ELF-1 (cell line): ENCODE measurements around the gene DPM3.
"Not testable (repeated sequence)": the region's sequence is repeated elsewhere in the genome, so short reads cannot be mapped to it uniquely, and the experiment has no call there.

Experiments
- DNase-seq: peaks from one replicate; pipeline ENCODE4 v3.0.0-alpha.2; 2016; ENCODE audit warnings: low read depth, low spot score

Gene DPM3

DNA sequence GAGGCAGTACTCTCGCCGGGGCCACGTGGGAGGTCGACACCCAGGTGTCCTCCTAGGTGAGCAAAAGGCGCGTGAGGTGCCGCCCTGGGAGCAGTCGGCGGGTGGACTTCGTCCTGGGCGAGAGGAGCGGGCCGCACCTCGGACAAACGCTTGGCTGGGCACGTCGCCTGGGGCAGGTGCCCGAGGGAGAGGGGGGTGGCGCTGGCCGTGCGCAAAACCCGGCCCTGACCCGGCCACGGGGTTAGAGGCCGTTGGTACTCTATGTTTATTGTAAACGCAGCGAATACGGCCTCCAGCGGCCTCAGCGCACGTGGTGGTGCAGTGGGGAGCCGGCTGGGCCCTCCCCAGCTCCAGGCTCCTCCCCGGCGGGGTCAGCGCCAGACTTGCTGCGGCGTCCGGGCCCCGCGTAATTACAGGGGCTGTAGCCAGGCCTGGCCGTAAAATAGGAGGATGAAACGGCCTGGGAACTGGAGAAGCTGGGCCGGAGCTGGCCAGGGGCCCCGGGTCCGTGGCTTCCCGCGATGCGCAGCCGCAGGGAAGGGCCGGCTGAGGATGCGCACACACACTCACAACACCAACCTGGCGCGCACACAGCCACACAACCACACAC, 14.3 kb downstream of the DPM3 start:
- peak; percentile 92 for DNase-seq

DNA sequence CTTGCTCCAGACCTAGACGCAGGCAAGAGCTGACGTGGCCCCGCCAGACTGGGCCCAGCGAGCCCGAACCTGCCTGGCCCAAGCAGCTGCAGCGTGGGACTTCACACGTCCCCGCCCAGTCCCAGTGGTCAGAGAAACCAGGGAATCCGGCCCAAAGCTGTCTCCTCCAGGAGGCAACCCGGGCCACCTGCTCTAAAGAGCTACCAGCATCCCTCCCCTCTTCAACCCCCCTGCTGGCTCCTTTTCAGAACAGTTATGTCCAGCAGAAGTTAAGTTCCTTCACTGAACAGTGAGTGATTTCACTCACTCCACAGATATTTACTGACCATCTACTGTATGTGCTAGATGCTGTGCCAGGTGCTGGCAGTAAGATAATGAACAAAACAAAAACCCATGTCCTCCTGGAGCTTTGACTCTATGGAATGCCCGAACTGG, 14.8 kb downstream of the DPM3 start:
- peak; percentile 61 for DNase-seq

GRCh38 chr1:155124503-155125463, 15.5 kb downstream of the DPM3 start:
- DNase-seq = peak; percentile 95

DNA sequence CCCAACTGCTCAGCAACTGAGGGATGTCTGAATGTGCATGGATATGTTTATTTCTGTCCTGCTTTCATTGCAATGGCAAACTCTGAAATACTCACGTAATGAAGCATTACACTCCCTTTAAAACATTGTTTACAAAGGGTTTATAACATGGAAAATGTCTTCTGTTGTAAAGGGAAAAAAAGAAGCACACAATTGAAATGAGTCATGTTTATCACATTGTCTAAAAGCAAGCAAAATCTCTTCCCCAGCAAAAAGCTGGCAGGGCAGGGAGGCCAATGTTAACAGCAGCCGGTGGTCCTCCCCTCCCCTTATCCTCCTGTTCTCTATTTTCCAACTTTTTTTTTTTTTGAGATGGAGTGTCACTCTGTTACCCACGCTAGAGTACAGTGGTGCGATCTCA, 16.5 kb downstream of the DPM3 start:
- no peak for DNase-seq

DNA sequence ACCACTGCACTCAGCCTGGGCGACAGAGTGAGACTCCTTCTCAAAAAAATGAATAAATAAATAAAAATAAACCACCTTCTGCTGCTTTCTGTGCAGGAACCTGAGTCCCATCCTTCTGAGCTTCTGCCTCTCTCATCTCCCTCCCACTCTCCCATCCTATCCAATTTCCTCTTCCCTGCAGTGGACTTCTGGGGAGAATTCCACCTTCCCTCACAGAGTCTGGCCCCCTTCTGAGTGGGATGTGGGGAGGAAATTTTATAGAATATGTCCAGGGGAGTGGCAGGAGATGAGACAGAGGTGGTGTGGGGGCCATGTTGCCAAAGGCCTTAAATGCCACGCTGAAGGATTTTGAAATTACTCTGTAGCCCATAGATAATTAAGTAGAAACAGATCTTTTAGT, 18.0 kb downstream of the DPM3 start:
- DNase-seq = no peak

DNA sequence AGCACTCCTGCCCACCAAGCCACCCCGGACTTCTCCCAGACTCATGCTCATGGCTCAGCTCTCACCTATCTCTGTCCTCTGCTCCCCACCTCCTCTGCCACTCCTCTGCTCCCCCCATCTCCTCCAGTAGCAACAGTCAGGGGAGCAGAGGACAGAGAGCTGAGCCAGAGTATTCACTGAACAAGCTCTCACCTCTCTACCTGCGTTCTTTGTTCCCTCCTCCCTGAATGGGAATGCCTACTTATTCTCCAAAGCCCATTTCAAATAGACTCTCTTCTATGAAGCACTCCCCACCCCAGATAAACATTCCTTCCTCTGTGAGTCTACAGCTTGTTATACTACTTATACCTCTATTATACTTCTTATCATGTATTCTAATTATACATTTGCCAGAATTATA, 19.1 kb downstream of the DPM3 start:
- DNase-seq = no peak

DNA sequence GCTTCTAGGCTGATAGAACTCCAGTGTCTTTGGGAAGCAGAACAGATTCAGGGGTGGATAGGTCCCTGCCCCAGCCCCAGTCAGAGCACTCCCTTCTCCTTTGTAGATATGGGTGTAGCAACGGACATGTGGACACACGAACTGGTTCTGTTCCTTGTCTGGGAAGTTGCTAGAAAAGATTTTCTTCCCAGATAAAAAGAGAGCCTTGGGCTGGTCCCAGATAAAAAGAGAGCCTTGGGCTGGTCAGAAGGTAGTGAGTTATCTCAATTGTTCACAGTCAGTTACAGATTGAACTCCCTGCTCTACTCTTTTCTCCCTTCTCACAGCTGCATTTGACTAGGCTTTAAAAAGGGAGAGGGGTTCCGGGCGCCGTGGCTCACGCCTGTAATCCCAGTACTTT, 20.1 kb downstream of the DPM3 start:
- DNase-seq = peak; percentile 68

- not testable (repeated sequence) for DNase-seq
Measured at GRCh38 chr1:155118090-155118489, 22.2 kb downstream of the DPM3 start.

GRCh38 chr1:155117610-155118009, 22.7 kb downstream of the DPM3 start:
- peak; percentile 62 for DNase-seq

DNA sequence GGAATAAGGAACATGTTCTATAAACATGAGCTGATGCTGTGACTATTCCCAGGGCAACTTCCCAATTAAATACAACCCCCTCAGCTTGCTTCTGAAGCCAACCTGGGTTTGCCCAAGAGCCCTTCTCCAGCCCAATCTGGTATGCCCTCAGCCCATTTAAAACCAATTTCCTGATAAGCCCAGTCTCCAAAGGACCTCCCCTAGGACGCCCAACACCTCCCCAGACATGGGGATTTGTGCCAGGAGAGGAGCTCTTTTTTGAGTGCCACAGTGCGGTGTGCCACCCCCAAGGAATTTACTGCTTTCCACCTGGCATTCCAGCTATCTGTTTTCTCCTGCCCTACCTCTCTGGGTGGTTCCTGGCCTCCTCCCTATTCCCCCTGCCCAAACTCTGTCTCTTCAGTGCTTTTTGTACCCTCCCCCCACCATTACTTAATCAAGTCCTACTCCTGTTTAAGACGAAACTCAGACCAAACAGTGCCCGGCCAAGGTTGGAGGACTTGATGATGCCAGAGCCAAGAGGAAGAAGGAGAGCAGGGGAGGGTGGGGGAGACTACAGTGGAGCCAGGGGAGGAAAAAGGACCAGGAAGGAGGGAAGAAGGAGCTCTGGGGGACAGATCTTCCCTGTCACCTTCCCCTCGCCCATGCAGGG, 24.1 kb downstream of the DPM3 start:
- DNase-seq = no peak

- peak; percentile 43 for DNase-seq
Measured at GRCh38 chr1:155113450-155113980, 26.8 kb downstream of the DPM3 start.

GRCh38 chr1:155110826-155111225, 29.5 kb downstream of the DPM3 start:
- DNase-seq = no peak

- no peak for DNase-seq
Measured at GRCh38 chr1:155110381-155110780, 29.9 kb downstream of the DPM3 start.

DNA sequence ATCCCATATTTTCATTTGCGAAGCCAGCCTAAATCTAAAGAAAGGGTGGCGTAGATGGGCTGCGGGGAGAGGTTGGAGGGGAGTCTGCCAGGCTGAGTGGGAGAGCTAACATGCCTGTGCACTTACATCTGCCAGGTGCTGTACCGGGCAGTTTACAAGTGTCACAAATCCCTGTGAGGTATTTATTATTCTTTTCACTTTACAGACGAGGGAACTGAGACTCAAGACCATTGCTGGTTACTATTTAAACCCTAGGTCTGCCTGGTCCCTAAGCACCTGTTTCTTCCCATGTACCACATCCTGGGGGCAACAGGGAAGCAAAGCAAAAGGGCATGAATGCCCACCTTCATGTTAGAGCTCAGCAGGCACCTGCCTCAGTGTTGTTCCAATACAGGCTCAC, 32.0 kb downstream of the DPM3 start:
- no peak for DNase-seq

GRCh38 chr1:155107309-155108264, 32.7 kb downstream of the DPM3 start:
- no peak for DNase-seq

DNA sequence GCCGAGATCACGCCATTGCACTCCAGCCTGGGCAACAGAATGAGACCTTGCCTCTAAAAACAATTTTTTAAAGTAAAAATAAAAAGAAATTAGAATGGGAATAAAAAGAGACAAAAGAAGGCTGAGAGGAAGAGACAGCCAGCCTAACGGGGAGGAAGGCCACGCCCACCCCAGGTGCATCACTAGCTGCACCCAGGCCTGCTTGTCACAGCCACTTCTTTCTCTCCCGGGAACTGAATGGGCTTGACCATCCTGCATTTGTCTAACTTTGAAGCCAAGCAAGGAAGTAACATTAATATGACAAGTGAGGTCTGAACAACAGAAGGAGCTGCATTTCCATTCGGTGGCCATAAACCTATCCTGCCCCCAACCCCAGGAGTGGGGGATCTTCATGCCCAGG, 33.5 kb downstream of the DPM3 start:
- DNase-seq = no peak

DNA sequence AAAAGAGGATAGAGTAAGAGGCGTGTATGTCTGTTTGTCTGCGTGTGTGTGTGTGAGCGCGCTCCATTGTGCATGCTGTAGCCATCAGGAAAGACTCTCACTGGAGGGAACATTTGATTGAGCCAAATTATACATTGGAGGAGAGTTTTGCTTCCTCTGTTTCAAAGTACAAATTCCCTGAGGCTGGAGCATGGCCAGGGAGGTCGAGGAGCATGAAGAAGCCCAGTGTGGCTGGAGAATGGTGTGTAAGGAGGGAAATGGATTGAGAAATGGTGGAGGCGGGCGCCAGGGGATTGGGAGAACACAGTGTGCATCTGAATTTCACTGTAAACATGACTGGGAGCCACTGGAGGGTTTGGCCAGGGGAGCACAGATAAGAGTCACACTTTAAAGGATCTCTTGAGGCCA, 34.7 kb downstream of the DPM3 start:
- DNase-seq = peak; percentile 43

GRCh38 chr1:155104605-155105534, 35.5 kb downstream of the DPM3 start:
- no peak for DNase-seq

DNA sequence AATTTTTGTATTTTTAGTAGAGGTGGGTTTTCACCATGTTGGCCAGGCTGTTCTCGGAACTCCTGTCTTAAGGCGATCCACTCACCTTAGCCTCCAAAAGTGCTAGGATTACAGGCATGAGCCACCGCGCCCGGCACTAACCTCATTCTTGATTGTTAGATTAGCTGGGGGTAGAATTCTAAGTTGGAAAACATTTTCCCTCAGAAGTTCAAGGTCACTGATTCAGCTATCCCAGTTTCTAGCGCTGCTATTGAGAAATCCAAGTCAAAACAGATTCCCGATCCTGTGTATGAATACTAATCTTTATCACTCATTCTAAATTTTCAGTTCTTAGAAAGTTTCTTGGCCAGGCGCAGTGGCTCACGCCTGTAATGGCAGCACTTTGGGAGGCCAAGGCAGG, 37.0 kb downstream of the DPM3 start:
- no peak for DNase-seq

- no peak for DNase-seq
Measured at GRCh38 chr1:155099331-155099730, 41.0 kb downstream of the DPM3 start.
